Prostate gland (tissue), 1 donor: ENCODE results near the gene CPLANE1.

ENCODE experiments used
- POLR2A ChIP-seq: fragments of 450-650 bp; IDR thresholded peaks from one replicate; pipeline ENCODE4 v1.6.1; 2016; ENCODE audit warnings: antibody characterized with exemption, mild to moderate bottlenecking
- POLR2AphosphoS5 ChIP-seq: sonication (generic); formaldehyde crosslinking; IDR thresholded peaks from one replicate; pipeline ENCODE4 v1.6.1; 2017; ENCODE audit warnings: antibody characterized with exemption

GRCh38 chr5:37121027-37121426 lies 128.1 kb downstream of the CPLANE1 start:
- TF ChIP-seq POLR2AphosphoS5 (no peak), POLR2A (no peak)
